Esophagus muscularis mucosa (tissue), 4 donors: ENCODE data around the gene AFP. TPM values are rescaled to one million over a fixed set of nuclear protein-coding genes. Genes with fewer than 3 reads are reported as not detected.

Experiments used
- DNase-seq: peaks from one replicate; pipeline ENCODE4 v3.0.0-alpha.2; 2017; ENCODE audit errors: extremely low spot score
- H3K27ac ChIP-seq, 4 donors: fragments of 200-600 bp; sonication (generic); replicated peaks in 1 of 4; 1 replicate in 3 of 4; 2 replicates in 1 of 4; pipeline ENCODE4 v1.5.1; 2016 to 2019; ENCODE audit warnings: mild to moderate bottlenecking in 1 of 4
- H3K27me3 ChIP-seq, 4 donors: fragments of 200-600 bp; sonication (generic); one replicate each; pipeline versions ENCODE4 v1.5.1 to v1.6.0; 2016 to 2019
- H3K36me3 ChIP-seq, 4 donors: fragments of 200-600 bp; sonication (generic); one replicate each; pipeline ENCODE4 v1.5.1; 2016 to 2019
- H3K4me1 ChIP-seq, 4 donors: fragments of 200-600 bp; sonication (generic); one replicate each; pipeline ENCODE4 v1.5.1; 2016 to 2019
- H3K4me3 ChIP-seq, 4 donors: fragments of 200-600 bp; sonication (generic); 1 replicate in 2 of 4; 2 replicates in 2 of 4; pipeline ENCODE4 v1.5.1; 2016 to 2019; ENCODE audit warnings: mild to moderate bottlenecking in 4 of 4, moderate library complexity in 1 of 4
- H3K9me3 ChIP-seq, 4 donors: fragments of 200-600 bp; sonication (generic); 1 replicate in 3 of 4; 2 replicates in 1 of 4; pipeline ENCODE4 v1.5.1; 2016 to 2019
- EP300 ChIP-seq: sonication (generic); formaldehyde crosslinking; IDR thresholded peaks from one replicate; pipeline ENCODE4 v1.6.1; 2017; ENCODE audit warnings: antibody characterized with exemption
- POLR2A ChIP-seq: fragments of 450-650 bp; IDR thresholded peaks from one replicate; pipeline ENCODE4 v1.6.1; 2017; ENCODE audit warnings: antibody characterized with exemption, moderate library complexity, mild to moderate bottlenecking, low read depth
- POLR2AphosphoS5 ChIP-seq, 2 donors: sonication (generic); formaldehyde crosslinking; IDR thresholded peaks; one replicate each; pipeline ENCODE4 v1.6.1; 2017; ENCODE audit warnings: antibody characterized with exemption in 2 of 2
- WGBS: methylation state at CpG from one replicate; pipeline ENCODE4 v1.1.5; 2018; 5-methylcytosine and 5-hydroxymethylcytosine counted together
- intact Hi-C: fragments of 100-400 bp; cut with DNase I; formaldehyde crosslinking; loops from one replicate; pipeline ENCODE4 v1.15.1; 2023
- total RNA-seq, 4 donors: library from RNA; depleted of rRNA; stranded (reverse); fragments of >200 nt; gene quantifications; one replicate each; pipeline versions ENCODE4 v1.1.0 to v1.2.1, GENCODE V29; 2016
- TF ChIP-seq, protein P1 (sequence below), 3 experiments: fragments of 200-600 bp in 2 of 3; fragments of 450-650 bp in 1 of 3; sonication (generic) in 2 of 3; IDR thresholded peaks; one replicate each; pipeline ENCODE4 v1.5.1; 2017 to 2019; ENCODE audit warnings: antibody characterized with exemption in 3 of 3, mild to moderate bottlenecking in 2 of 3, moderate library complexity in 1 of 3

Gene AFP
- total RNA-seq, 4 donors from 2014 or later, result not detected

DNA sequence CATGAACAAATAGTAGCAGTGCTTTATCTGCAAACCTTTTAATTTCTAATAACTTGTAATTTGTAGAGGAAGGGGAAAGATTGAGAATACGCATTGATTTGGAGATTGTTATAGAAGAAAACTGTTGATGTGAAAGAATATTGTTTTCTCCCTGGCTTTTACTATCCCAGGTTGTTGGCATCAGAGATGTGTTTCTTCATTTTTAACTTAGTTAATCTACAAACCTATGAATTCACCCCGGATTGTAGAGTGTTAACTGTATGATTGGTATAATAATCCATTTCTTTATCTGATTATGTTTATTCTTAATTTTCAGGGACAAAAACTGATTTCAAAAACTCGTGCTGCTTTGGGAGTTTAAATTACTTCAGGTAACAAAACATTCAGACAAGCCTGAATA is 18.9 kb downstream of the AFP start:
- no peak overlapping the region for H3K27ac ChIP-seq
- no peaks in the 10 kb centered on the region for H3K4me1 ChIP-seq
- 89% methylated on average over 3 of the region's 3 CpGs for WGBS
- no peaks in the 10 kb centered on the region for H3K27me3 ChIP-seq
- no peaks in the 10 kb centered on the region for H3K36me3 ChIP-seq
- DNase-seq, result no peak
- TF ChIP-seq POLR2A, result no peak
- TF ChIP-seq EP300, result no peak
- TF ChIP-seq POLR2AphosphoS5 (IDR thresholded peaks at IDR 0.05), result no peak
- intact Hi-C loops, result no loop called here
- no peak overlapping the region for H3K4me3 ChIP-seq
- H3K9me3 ChIP-seq, result no peaks in the 10 kb centered on the region

DNA sequence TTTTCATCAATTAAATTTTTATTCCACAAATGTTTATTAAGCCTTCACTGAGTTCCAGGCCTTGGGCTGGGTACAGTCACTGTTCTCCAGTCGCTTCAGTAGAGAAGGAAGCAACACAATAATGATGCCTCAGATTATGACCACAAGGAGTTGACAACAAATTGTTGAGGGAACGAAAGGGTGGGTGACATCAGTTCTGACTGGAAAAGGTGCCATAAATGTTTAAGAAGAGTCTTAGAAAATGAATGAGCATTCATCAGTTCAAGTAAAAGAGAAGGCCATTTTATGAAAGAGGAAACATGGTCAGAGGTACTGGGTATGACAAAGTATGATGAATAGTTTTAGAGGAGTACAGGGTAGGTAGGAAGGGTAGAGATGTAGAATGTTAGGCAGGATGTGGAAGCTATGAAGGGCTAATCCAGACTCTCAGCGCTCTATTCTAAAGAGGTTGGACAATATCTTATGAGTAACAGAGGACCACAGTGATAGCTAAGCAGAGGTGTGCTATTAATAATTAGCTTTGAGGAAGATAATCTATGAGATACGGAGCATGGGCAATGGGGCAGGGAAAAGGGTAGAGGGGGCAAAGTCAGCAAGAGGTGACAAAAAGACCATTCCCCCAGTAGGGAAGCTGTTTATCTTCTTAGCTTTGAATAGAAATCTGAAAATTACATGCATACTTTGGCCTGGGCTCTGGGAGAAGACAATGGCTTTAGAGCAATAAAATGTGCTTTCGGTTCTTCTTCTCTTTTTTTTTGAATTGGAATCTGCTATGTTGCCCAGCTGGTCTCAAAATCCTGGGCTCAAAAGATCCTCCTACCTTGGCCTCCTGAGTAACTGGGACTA is 20.4 kb downstream of the AFP start:
- 93% methylated on average over 4 of the region's 5 CpGs for WGBS
- intact Hi-C loops, result no loop called here

DNA sequence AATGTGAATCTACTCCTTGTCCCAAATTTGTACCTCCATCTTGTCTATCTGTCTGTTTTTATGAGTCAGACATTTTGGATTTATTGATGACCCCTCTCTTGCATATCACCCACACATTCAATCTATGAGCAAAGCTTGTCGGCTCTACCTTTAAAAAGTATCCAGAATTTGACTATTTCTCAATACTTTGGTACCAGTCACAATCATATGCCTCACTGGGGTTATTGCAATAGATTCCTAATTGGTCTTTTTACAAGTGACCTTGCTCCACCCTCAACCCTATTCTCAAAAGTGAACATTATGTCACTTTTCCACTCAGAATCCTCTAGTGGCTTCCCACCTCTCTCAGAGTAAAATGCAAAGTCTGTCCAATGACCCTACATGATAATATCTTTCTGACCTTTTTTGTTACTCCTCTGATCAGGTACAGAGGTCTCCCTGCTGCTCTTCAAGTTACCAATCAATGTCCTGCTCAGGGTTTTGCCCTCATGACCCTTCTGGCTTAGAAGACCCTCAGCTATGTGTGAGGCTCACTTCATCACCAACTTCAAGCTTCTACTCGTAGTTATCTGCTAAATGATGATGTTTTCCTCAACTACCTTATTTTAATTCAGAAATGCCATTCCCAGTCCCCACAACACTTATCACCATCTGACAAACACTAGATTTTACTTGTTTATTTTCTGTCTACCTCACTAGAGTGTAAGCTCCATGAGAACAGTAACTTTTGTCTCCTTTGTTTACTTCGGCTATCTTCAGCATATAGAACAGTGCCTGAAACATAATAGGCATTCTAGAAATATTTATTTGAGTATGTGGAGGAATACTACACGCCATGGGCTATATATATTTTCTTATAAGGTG is 22.4 kb downstream of the AFP start:
- DNase-seq, result no peak
- WGBS, result 75% methylated on average over 4 of the region's 4 CpGs
- no peak for TF ChIP-seq POLR2AphosphoS5 (IDR thresholded peaks at IDR 0.05)
- no peak for TF ChIP-seq EP300
- TF ChIP-seq, protein P1, sequence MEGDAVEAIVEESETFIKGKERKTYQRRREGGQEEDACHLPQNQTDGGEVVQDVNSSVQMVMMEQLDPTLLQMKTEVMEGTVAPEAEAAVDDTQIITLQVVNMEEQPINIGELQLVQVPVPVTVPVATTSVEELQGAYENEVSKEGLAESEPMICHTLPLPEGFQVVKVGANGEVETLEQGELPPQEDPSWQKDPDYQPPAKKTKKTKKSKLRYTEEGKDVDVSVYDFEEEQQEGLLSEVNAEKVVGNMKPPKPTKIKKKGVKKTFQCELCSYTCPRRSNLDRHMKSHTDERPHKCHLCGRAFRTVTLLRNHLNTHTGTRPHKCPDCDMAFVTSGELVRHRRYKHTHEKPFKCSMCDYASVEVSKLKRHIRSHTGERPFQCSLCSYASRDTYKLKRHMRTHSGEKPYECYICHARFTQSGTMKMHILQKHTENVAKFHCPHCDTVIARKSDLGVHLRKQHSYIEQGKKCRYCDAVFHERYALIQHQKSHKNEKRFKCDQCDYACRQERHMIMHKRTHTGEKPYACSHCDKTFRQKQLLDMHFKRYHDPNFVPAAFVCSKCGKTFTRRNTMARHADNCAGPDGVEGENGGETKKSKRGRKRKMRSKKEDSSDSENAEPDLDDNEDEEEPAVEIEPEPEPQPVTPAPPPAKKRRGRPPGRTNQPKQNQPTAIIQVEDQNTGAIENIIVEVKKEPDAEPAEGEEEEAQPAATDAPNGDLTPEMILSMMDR (IDR thresholded peaks at IDR 0.05), result no peak
- no peak for TF ChIP-seq POLR2A
- Histone ChIP-seq H3K9me3 (no peaks in the 10 kb centered on the region), H3K4me3 (no peak overlapping the region), H3K27me3 (no peaks in the 10 kb centered on the region), H3K36me3 (no peaks in the 10 kb centered on the region), H3K4me1 (no peaks in the 10 kb centered on the region), H3K27ac (no peak overlapping the region)
- intact Hi-C loops, result no loop called here

More for the DNA sequence above, 20.4 kb downstream of the AFP start:
- Histone ChIP-seq H3K9me3 (no peaks in the 10 kb centered on the region), H3K27me3 (no peaks in the 10 kb centered on the region), H3K4me1 (no peaks in the 10 kb centered on the region), H3K27ac (no peak overlapping the region), H3K36me3 (no peaks in the 10 kb centered on the region), H3K4me3 (no peak overlapping the region)
- no peak for DNase-seq
- TF ChIP-seq POLR2A, result no peak
- no peak for TF ChIP-seq EP300
- TF ChIP-seq POLR2AphosphoS5 (IDR thresholded peaks at IDR 0.05), result no peak
- TF ChIP-seq, protein P1 (IDR thresholded peaks at IDR 0.05), result no peak

DNA sequence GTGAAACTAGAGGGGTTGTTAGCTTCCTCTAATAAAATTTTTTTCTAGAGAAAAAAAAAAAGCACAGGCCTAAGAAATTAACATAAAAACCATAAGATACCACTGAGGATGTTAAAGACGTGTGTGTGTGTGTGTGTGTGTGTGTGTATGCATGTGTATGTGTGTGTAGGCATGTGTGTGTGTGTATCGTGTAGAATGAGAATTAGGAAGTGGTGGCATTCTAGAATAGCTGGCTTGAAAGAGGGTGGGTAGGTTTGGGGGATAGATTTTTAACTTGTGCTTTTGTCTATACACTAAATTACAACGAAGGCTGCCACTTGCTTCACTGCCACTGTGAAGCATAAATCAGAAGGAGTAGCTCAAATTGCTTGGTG is 23.0 kb downstream of the AFP start:
- DNase-seq, result no peak
- Histone ChIP-seq H3K4me3 (no peak overlapping the region), H3K36me3 (no peaks in the 10 kb centered on the region), H3K27me3 (no peaks in the 10 kb centered on the region), H3K4me1 (no peaks in the 10 kb centered on the region), H3K27ac (no peak overlapping the region), H3K9me3 (no peaks in the 10 kb centered on the region)
- intact Hi-C loops, result no loop called here
- 65% methylated on average over 3 of the region's 3 CpGs for WGBS
- TF ChIP-seq POLR2A, result no peak
- no peak for TF ChIP-seq POLR2AphosphoS5 (IDR thresholded peaks at IDR 0.05)
- TF ChIP-seq, protein P1 (IDR thresholded peaks at IDR 0.05), result no peak
- TF ChIP-seq EP300, result no peak

DNA sequence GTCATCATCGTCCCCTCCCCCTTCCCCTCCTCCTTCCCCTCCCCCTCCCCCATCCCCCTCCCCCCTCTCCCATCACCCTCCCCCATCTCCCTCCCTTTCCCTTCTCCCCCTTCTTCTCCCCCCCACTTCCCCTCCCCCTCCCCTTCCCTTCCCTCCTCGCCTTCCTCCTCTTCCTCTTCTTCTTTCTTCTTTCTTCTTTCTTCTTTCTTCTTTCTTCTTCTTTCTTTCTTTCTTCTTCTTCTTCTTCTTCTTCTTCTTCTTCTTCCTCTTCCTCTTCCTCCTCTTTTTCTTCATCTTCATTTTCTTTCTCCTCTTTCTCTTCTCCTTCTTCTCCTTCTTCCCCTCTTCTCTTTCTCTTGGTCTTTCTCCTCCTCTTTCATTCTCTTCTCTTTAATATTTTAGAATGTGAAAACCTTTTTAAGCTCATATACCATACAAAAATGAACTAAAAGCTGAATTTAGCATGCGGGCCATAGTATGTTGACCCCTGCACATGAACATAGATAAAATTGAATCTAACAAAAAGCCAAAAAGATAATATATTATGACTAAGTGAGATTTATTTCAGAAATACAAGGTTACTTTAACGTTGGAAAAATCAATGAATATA is 25.0 kb downstream of the AFP start:
- H3K27ac ChIP-seq, result no peak overlapping the region
- H3K36me3 ChIP-seq, result no peaks in the 10 kb centered on the region
- no peak overlapping the region for H3K4me3 ChIP-seq
- TF ChIP-seq POLR2AphosphoS5 (IDR thresholded peaks at IDR 0.05) (no peak), EP300 (no peak), POLR2A (no peak)
- TF ChIP-seq, protein P1 (IDR thresholded peaks at IDR 0.05), result no peak
- H3K27me3 ChIP-seq, result no peaks in the 10 kb centered on the region
- no peaks in the 10 kb centered on the region for H3K4me1 ChIP-seq
- WGBS, result 86% methylated on average over 4 of the region's 4 CpGs
- intact Hi-C loops, result no loop called here
- H3K9me3 ChIP-seq, result no peaks in the 10 kb centered on the region
- no peak for DNase-seq
